DLD1 (cell line): ENCODE results near the gene EP300.
"Not testable (repeated sequence)": the region's sequence is repeated elsewhere in the genome, so short reads cannot be mapped to it uniquely, and the experiment has no call there.

Source experiments
- in situ Hi-C: cut with HindIII; loops from 2 replicates; pipeline ENCODE4 v1.10.0; 2017; ENCODE audit warnings: low sequenced_read_pairs

EP300 gene

GRCh38 chr22:41092023-41092817, at the start of gene EP300:
Gene EP300 (plus strand): TSS chr22:41092592. CDS start chr22:41093005, 413 bp downstream.
- in situ Hi-C loops, result no loop called here

DNA sequence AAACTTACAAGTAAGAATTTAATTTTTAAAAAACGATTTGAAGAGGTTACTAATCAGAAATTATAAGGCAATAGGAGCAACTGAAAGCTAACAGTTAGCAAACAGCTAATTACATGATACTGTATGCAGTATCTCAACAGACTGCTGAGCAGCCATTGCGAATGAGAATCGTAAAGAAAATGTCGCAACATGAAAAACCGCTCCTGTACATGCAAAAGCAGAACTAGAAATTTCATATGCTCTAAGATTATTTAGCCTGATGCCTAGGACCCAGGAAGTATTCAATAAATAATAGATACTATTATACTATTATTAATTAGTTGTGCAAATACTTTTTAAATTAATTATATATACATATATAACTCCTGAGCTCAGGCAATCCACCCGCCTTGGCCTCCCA, 48.7 kb upstream of the EP300 start:
- in situ Hi-C loops, result no loop called here

DNA sequence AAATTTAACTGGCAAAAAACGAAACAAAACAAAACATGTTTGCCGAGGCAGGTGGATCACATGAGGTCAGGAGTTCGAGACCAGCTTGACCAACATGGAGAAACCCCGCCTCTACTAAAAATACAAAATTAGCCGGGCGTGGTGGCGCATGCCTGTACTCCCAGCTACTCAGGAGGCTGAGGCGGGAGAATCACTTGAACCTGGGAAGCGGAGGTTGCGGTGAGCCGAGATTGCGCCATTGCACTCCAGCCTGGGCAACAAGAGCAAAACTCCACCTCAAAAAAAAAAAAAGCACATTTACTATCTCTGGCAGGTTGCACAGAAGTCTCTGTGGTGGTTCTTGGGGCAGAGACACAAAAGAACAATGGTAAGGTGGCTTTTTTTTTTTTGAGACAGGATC, 46.8 kb upstream of the EP300 start:
- in situ Hi-C loops, result not testable (repeated sequence)

DNA sequence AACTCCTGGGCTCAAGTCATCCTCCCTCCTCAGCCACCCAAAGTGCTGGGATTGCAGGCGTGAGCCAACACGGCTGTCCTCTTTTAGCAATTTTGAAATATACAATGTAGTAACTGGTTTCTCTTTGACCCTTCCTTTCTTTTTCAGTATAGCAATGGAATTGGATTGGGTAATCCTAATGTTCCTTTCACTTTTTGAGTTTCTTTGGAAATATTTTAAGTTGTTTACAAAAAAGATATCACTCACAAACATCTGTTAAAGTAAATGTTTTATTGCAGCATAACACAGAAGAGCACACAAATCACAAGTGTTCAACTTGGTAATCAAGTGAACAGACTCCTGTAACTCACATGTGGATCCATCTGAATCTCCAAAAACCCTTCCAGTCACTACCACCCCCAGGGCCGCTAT, 44.6 kb upstream of the EP300 start:
- in situ Hi-C loops, result no loop called here

- in situ Hi-C loops, result not testable (repeated sequence)
These were observed 44.0 kb upstream of the EP300 start for GRCh38 chr22:41048345-41048744.

DNA sequence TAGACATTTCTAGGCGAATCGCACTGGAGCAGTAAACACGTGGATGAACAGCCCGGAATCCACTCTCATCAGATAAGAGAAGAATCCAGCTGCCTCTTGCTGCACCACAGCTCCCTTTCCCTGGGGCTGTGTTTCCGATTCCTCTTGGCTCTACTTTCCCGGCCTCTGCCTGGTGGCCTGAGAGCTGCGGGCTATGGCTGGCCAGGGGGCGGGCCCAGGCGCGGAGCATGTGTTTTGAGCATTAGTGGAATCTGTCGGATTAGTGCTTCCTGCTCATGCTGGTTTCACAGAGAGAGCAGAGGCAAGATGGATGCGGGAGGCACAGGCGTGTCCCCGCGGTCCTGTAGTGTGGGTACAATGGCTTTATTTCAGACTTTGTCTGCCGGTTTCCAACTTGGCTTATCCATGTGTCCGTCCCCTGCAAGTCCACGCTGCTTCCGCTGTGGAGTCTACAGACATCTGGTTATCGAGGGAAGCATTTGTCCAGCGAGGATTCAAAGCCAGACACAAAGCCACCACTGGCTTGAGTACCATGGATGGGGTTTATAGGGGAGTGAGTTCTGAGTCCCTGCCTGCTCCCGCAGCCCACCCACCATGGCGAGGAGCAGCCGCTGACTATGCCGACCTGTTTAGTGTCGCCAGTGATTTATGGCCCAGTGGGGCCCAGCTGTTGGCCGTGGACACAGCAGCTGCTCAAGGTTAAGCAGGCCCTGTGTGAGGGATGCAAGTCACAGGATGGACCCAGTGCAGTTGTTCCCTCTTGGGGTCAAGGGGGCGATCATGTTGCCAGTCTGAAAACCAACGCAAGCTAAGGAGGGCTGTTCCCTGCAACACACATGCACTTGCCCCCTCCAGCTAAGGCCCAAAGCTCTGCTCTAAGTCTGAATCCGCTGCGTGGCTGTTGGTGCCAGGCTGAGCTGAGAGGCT, 43.3 kb upstream of the EP300 start:
- in situ Hi-C loops, result no loop called here

DNA sequence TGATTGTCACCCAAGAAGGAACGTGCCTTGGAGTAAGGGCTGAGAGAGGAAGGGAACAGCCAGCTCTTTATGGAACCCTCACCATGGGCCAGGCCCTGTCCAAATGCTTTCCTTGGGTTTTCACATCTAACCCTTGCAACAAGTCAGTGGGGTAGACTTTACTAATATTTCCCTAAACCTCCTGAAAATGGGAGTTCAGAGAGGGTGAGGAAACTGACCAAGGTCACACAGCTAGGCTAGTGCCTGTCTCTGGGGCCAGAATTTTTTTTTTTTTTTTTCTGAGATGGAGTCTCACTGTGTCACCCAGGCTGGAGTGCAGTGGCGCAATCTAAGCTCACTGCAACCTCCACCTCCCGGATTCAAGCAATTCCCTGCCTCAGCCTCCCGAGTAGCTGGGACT, 42.6 kb upstream of the EP300 start:
- in situ Hi-C loops, result not testable (repeated sequence)

- in situ Hi-C loops, result no loop called here
These were observed 41.5 kb upstream of the EP300 start for GRCh38 chr22:41050883-41051282.

DNA sequence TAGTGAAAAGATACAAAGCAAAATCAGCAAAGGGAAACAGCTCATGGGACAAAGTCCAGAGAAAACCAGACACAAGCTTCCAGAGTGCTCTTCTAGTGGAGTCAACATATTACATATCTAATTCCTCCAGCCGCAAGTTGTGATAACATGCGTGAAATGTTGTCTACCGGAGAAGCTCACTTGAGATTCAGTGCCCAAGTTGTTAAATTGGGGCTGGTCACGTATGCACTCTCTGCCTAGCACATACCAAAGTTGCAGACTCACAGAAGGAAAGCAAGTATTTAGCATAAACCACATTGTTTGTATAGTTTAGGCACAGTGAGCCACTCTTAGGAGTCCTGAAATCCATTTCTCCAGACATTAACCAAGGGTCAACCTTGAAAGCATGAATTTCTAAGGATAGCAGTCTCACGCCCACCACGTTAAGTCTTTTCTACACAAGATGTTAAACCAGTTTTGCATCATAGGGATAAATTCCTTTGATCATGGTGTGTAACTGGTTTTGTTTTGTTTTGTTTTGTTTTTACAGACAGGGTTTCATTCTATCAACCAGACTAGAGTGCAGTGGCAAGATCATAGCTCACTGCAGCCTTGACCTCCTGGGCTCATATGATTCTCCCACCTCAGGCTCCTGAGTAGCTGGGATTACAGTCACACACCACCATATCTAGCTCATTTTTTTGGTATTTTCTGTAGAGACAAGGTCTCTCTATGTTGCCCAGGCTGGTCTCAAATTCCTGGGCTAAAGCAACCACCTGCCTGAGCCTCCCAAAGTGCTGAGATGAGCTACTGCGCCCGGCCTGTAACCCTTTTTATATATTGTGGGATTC, 39.5 kb upstream of the EP300 start:
- in situ Hi-C loops, result no loop called here

- in situ Hi-C loops, result no loop called here
These were observed 35.3 kb upstream of the EP300 start for GRCh38 chr22:41057076-41057475.

GRCh38 chr22:41062146-41062545, 30.2 kb upstream of the EP300 start:
- in situ Hi-C loops, result no loop called here

DNA sequence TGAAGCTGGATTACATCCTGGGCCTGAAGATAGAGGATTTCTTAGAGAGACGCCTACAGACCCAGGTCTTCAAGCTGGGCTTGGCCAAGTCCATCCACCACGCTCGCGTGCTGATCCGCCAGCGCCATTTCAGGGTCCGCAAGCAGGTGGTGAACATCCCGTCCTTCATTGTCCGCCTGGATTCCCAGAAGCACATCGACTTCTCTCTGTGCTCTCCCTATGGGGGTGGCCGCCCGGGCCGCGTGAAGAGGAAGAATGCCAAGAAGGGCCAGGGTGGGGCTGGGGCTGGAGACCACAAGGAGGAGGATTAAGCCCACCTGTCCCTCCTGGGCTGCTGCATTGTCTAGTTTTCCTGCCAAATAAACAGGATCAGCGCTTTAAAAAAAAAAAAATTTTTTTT, 28.1 kb upstream of the EP300 start:
- in situ Hi-C loops, result not testable (repeated sequence)

- in situ Hi-C loops, result not testable (repeated sequence)
These were observed 26.1 kb upstream of the EP300 start for GRCh38 chr22:41066341-41066740.

DNA sequence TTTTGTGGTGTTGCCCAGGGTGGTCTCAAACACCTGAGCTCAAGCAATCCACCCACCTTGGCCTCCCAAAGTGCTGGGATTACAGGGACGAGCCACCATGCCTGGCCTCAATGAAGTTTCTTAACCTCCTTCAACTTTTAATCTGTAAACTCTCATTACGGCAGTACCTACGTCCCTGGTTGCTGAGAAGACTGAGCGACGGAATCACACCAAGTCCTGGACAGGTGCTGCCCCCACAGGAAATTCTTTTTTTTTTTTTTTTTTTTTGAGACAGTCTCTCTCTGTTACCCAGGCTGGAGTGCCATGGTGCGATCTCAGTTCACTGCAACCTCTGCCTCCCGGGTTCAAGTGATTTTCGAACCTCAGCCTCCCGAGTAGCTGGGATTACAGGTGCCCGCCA, 24.4 kb upstream of the EP300 start:
- in situ Hi-C loops, result not testable (repeated sequence)

- in situ Hi-C loops, result no loop called here
These were observed 21.6 kb upstream of the EP300 start for GRCh38 chr22:41070665-41071331.

DNA sequence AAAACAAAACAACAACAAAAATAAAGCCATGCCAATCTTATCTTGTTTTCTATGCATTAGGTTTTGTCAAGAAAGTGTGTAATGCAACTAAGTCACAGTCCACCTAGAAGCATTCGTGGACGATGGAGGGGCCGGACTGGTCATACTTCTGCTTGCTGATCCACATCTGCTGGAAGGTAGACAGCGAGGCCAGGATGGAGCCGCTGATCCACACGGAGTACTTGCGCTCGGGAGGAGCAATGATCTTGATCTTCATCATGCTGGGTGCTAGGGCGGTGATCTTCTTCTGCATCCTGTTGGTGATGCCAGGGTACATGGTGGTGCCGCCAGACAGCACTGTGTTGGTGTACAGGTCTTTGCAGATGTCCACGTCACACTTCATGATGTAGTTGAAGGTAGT, 18.3 kb upstream of the EP300 start:
- in situ Hi-C loops, result no loop called here

DNA sequence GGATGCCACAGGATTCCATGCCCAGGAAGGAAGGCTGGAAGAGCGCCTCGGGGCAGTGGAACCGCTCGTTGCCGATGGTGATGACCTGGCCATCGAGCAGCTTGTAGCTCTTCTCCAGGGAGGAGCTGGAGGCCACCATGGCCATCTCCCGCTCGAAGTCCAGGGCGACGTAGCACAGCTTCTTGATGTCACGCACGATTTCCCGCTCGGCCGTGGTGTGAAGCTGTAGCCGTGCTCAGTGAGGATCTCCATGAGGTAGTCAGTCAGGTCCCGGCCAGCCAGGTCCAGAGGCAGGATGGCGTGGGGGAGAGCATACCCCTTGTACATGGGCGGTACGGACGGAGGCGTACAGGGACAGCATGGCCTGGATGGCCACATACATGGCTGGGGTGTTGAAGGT, 17.9 kb upstream of the EP300 start:
- in situ Hi-C loops, result no loop called here

GRCh38 chr22:41074941-41075710, 17.3 kb upstream of the EP300 start:
- in situ Hi-C loops, result no loop called here

DNA sequence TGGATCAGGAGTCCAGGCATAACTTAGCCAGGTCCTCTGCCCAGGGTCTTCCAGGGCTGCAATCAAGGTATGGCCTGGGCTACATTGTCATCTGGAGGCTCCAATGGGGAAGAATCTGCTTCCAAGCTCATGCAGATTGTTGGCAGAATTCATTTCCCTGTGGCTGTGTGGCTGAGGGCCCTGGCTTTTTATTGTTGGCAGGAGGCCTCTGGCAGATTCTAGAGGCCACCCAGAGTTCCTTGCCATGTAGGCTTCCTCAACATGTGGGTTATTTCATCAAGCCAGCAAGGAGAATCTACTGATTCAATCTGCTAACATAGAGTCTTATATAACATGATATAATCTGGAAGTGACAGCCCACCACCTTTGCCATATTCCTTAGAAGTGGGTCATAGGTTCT, 16.4 kb upstream of the EP300 start:
- in situ Hi-C loops, result no loop called here

DNA sequence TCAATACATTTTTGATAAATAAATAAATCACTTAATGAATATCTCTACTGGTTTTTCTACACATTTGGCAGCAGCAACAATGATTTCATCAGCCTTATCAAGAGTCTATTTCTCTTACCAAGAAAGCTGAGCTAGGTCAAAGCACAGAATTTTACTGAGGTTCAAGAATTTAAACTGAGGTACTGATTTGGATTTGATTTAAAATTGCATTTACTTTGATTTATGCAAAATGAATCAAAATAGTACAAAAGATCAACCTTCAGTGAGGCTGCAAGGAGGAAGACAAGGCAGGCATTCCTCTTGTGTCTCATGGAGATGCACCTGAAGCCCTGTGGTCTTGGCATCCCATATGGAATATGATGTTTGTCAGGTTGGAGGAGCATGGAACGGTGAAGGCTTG, 15.5 kb upstream of the EP300 start:
- in situ Hi-C loops, result no loop called here
